Umbilical cord (tissue), 2 donors: Measurements from ENCODE around the gene LAMC2. TPM values are rescaled to one million over a fixed set of nuclear protein-coding genes. Genes with fewer than 3 reads are reported as not detected.

Experiments
- DNase-seq: peaks from one replicate; pipeline ENCODE4 v3.0.0-alpha.2; 2015; ENCODE audit warnings: low spot score
- total RNA-seq: library from RNA; depleted of rRNA; stranded (reverse); fragments of >200 nt; gene quantifications from one replicate; pipeline ENCODE4 v1.2.3, GENCODE V29; 2014; ENCODE audit warnings: low replicate concordance; ENCODE audit not compliant: insufficient read depth

The LAMC2 gene
- total RNA-seq, 1 donor from 2014 or later, result 34.2 TPM

DNA sequence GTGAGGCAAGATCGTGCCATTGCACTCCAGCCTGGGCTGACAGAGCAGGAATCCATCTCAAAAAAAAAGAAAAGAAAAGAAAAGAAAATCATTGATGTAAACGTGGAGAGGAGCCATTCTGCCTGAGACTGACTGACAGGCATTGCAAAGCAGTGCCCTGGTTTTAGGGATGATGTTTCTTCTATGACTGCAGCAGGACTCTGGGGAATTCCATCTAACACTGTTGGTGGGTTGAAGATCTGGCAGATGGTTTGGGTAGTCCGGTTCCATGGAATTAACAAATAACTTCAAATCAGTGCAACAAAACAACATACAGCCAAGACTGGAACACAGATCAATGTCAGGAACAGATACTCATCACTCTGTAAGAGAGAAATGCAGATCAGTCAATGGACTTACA, 17.8 kb upstream of the LAMC2 start:
- no peak for DNase-seq

DNA sequence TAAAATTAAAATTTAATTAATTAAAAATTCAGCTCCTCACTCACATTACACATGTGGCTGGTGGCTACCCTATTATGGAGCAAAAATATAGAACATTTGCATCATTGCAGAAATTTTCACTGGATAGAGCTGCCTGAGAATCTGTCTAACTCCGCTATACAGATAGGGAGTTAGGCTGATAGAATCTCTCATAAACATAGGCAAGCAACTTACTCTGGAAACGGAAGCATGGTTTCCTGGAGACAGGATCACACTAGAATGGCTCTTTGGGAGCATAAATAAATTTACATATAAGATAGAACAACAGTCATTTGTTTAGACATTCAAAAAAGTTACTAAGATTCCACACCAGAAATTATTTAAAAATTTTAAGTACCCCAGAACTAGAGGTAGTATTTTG, 12.2 kb upstream of the LAMC2 start:
- no peak for DNase-seq

DNA sequence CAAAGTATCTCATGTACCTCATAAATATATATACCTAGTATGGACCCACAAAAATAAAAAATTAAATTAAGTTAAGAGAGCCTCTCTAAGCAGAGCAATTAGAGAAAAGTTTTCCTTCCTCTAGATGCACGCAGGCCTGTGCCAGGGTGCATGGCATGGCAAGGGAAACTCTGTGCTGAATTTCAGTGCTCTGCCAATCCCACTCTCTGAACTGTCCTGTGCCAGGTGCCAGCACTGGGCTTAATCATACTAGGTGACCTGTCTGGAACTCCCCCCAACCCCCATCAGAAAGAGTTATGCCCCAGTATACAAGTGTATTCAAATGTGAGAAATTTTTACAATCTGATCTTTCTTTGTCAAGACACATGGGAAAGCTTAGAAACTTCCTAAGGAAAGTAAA, 10.4 kb upstream of the LAMC2 start:
- no peak for DNase-seq

DNA sequence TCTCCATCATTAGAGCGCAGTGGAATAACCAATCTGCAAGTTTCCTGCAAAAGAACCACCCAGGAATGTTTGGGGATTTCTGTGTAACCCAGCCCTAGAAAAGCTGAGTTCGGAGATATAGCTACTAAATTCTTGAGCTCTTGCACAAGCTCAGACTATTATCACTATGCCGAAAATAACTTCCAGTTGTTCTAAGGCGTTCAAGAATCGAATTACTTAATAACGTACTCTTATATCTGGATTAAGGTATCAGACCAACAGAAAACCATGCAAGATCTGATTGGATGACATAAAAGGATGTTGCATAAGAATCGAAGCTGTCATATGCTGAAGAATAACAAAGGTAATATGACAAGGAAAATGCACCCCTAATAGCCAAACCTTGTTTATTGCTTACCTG, 7.5 kb upstream of the LAMC2 start:
- peak; percentile 58 for DNase-seq

DNA sequence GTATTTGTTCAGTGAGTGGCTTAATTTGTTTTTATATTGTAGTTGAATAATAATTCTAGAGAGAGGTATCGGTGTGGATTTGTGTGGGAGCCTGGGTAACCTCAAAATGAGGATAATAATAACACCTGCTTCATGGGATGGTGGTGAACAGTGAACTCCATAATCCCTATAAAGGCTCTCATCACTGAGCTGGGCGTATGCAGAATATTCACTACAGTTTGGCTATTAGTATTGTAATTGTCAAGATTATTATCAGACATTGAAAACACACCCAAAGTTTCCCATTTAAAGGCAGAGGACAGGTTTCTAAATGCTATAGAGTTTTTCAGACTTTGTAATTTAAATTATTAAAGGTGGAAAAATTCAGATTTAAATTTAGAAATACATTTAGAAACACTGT, 7.0 kb upstream of the LAMC2 start:
- DNase-seq, result no peak

DNA sequence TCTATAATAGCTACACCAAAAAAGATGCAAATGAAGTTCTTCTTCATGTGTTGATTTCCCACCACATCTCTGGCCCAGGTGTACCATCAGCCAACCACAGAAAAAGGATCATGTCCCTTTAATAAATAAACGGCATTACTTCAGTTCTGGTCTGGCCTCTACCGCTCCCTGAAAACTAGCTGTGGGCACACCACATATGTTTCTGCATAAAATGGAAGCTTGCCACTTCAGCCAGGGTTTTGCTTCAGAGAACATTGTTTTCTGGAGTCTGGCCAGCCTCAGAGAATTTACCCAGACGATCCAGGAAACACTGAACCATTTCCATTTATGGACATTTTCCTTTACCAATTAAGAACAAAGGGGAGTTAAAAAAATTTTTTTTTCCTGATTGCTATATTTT, 5.8 kb upstream of the LAMC2 start:
- peak; percentile 91 for DNase-seq

DNA sequence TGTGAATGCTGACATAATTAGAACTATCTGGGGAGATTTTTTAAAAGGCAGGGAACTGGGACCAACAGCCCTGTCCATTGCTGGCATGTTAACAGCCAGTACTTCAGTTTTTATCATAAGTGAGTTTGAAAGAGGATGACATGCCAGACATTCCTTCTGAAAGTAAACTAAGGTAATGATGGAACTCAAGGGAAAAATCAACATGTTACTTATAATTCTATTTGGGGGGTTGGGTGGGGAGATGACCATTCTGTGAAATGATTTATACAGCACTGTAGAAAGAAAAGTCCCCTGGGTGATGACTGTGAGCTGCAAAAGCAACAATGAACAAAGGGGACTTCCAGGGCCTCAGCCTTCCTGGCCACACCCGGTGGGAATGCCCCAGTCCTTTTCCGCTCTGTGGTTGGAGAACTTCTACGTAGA, 5.4 kb upstream of the LAMC2 start:
- DNase-seq, result no peak

DNA sequence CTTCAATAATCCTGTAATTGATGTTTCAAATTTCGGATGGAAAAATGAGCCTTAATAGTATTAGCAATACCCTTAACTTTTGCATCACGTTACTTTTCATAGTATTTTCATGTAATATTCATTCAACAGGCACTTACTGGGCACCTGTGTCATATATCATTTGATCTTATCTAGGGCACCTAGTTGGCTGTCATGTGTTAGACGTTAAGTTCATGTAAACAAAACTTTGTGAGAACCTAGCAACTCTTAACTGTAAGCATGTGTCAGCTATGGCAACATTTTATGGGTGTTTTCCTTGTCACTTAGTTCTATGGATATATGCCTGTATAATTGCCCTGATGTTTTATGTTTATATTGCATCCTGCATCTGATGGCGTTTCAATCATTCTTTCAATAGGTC, 777 bp downstream of the LAMC2 start:
- DNase-seq, result no peak

DNA sequence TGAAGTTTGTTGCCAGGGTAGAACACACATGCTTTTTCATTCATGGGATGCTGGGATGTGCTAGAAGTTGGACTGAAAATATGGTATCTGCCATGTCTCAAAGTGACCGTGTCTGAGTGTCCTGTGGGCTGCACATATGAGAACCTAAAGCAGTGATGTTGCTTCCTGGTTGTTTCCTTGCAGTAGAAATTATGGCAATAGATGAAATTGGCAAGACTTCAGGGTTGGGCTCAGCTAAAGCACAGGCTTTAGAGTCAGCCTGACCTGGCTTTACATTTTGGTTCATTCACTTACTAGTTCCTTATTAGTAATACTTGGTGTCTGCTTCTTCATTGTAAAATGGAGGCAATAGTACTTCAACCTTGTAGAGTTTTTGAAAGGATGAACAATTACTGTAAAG, 2.2 kb downstream of the LAMC2 start:
- DNase-seq, result no peak

DNA sequence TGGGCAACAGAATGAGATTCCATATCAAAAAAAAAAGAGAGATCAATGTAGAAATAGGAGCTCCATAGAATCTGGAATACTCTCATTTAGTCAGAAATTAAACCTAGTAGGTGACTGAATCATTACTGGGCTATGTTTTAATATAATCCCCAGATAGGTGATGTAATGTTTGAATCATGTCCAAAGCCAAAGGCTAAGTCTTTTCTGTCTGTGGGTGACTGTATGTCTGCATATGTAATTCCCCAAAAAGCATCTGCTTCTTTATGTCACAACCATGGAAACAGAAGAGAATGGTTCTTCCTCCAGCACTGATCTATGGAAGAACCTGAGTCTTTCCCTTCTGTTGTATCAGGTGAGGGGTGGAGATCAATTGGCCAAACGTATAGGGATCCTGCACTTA, 5.8 kb downstream of the LAMC2 start:
- DNase-seq, result peak; percentile 70

DNA sequence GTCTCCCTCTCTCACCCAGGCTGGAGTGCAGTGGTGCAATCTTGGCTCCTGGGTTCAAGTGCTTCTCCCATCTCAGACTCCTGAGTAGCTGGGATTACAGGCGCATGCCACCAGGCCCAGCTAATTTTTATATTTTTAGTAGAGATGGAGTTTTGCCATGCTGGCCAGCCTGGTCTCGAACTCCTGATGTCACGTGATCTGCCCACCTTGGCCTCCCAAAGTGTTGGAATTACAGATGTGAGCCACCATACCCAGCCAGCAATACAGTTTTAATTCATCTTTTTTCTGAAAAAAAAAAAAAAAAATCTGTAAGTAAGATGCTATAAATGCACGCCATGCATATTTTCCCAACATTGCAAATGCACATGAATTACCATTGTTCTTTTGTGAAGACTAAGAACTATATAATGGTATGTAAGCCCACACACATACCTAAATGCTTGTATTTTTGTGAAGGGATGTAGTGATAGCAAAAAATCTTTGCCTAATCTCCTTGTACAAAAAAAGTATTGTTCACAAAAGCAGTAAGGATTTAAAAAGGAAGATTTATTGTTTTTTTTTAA, 8.0 kb downstream of the LAMC2 start:
- DNase-seq, result no peak

DNA sequence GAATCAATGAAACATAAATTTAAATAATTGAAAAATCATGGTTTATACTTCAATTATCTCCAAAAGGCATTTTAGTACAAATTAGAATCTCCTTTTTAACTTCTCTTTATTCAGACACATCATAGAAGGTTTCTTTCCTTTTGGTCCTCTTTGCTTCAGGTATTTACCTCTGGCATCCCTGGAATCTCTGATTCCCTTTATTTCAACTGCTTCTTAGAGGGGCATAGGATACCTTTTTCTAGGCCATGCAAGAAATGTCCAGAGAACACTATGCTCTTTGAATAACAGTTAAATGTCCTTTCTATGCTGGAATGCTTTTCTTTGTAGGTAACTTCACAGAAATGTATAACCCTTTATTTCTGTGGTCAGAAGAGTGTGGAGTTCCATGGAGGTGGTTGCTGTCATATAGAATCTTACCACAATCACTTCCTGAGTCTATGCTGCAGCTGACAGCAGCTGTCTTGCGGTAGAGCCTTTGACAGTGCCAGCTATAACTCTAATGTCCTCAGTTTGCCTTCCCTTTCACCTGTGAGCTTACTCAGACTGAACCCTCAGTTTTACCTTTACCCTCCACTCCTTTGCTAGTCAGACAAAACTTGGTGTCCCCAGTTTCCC, 8.6 kb downstream of the LAMC2 start:
- no peak for DNase-seq

DNA sequence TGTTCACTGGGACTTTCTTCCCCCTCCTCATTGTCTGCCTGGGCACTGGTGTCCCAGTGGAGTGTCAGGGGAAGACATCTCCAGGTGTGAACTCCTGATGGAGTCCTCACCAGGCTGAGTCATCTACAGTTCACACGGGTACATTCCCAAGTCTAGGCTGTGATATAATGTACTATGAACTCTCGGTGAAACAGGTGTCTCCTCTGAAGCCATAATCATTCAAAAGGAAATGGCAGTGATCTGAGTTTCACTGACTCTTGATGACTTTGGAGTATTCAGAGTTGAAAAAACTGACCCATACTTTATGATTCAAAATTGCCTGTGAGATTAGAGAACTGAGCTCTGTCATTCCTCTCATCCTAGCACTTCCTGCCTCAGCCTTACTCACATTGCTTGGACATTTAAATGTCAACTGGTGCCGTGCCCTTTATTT, 9.1 kb downstream of the LAMC2 start:
- DNase-seq, result no peak

DNA sequence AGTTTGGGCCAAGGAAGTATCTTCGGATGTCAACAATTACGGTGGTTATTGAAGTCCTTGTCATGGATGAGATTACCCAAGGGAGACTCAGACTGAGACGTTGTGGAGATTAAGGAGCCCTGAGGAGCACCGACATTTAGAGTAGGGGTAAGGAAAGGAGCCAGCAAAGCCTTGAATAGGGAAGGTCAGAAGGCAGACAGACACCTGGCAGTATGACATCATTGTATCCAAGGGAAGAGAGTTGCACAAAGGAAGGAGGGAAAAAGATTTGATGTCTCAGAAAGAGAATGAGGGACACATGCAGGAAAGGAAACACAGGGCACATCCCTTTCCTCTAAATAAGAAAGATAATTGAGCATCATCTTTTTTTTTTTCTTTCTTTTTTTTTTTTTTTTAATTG, 11.7 kb downstream of the LAMC2 start:
- no peak for DNase-seq

DNA sequence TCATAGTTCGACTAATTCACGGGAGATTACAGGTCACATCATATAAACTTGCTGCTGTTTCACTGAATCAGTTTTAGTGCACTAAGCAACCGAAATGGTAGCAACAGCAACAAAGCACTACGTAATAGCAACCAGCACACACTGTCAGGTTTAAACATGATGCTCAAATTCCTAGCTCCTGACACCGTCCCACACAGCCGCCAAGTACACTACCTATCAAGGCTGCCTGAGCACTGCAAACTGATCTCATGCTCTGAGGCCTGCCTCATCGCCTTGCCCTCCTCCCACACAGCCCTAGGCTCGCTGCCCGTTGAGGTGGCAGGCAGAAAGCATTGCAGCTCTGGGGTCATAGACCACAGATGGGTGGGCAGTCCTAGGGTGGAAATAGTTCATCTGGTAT, 12.4 kb downstream of the LAMC2 start:
- DNase-seq, result peak; percentile 73

DNA sequence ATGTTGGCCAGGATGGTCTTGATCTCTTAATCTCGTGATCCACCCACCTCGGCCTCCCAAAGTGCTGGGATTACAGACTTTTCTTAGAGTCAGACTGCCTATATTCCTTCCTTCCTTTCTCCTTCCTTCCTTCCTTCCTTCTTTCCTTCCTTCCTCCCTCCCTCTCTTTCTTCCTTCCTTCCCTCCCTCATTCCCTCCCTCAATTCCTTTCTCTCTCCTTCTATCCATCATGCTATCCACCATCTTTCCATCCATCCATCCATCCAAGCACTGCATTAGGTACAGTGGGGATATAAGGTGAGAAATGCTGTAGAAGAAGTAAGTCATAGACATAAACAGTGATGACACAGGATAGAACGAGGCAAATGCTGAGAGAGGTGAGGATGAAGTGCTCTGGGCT, 13.2 kb downstream of the LAMC2 start:
- no peak for DNase-seq

DNA sequence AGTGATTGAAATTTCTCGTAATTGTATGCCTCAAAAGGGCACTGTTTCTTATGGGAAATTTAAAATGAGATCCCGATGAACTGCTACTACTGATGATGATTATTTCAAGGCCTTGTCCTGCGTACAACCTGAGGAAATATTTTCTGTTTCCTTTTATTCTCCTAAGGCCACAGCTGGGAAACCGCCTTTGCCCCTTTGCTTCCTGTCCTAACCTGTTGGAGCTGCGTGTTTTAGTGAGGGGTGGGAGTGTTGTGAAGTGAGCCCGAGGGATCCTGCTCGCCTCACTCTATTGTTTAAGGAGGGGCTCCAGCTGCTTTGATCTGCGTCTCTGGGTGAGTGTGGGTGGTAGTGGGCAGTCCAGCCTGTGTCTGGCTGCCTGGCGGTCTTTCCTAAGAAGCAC, 14.4 kb downstream of the LAMC2 start:
- DNase-seq, result no peak

DNA sequence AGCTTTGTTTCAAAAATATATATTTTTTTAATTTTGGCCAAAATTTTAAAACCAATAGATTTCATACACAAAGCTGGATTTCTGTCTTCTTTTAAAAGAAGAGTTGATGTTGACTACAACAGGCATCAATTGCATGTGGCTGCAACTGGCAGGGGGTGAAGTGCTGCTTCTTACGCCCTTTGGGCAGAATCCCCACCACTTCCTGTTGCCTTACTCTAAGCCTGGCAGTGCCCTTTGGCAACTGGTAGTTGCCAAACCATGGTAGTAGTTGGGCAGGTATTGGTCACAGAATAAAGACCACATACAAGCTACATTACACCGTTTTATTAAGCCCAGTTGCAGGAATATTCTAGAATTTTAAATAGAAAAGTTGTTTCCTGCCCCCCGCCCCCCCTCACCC, 17.0 kb downstream of the LAMC2 start:
- DNase-seq, result no peak

DNA sequence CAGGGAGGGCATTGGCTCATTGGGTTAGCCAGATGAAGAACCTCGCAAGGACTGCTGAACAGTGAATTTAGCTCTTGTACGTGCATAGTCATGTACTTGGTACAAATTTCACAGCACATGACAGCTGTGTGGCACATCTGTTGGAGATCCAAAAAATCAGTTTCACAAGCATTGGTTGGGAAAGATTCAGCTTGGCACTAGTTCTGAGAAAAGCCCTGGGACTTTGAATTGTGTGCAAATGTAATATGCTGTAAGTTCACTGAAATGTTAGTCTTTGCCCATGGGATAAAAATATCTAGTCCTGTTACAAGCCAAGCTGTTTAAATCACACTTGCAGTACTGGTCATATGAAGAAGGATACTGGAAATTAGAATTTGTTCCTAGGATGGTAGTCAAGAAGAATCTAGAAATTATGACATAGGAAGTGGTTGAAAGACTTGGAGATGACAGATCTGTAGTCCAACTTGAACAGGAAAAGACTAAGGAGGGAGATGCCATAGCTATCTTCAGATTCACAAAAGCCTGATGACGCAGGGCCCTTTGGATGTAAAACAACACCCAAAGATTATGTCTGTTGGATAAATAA, 19.2 kb downstream of the LAMC2 start:
- peak; percentile 75 for DNase-seq

DNA sequence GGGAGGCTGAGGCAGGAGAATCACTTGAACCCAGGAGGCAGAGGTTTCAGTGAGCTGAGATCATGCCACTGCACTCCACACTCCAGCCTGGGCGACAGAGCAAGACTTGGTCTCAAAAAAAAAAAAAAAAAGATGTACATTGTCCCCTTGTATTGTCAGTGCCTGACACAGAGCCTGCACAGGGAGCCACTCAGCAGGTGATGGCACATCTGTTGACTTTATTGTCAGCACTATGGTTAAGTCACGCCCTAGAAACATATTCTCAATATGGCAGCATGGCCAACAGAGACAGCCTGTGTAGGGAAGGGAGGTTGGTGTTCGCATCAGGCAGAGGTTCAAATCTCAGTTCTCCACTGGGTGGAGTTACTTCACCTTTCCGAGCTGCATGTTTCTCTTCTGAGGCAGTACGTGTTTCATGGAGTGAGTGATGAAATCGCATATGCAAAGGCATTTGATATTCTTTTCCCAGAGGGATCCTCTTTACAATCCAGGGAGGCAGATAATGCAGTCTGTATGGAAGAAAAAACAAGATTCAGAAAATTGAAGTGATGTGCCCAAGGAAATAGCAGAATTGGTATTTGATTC, 20.6 kb downstream of the LAMC2 start:
- DNase-seq, result no peak

DNA sequence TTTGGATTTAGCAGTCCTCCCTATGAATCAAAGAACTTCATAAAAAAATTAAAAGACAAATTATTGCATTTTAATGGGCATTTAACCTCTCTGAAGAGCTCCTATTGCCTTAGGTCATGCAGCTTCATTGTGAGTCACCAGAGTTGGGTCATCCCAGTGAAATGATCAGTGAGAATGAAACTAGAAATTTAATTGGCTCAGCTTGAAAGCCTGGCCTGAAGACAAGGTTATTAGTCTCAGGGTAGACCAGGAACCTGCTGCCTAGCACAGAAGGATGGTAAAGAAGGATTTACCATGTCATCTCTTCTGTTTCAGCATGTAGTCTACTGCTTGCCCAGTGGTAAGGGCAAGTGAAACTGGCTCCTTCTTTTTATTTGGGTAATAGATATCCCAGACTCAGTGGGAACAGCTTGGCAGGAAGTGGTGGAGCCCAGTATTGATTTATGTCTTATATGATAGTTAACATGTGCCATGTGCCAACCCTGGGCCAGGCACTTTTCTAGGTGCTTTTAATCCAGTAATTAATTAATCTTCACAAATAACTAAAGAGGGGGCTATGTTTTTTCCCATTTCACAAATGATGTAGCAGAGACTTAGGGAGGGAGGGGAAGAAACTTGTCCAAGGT, 23.6 kb downstream of the LAMC2 start:
- DNase-seq, result no peak

DNA sequence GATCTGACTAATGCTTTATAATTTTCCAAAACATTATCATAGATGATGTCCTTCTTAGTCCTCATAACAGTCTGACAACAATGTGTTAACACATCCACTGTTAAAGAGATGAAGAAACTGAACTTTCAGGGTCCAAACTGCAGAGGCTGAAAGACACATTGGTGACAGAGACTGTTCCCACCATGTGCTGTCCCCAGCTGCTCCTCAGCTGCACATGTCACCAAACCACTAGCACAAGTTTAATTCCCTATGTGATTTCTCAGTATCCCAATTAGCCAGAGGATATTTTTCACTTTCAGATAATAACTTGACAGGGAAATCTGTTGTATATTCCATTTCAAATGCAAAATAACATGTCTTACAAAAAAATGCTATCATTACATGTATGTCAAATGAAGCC, 24.6 kb downstream of the LAMC2 start:
- no peak for DNase-seq

DNA sequence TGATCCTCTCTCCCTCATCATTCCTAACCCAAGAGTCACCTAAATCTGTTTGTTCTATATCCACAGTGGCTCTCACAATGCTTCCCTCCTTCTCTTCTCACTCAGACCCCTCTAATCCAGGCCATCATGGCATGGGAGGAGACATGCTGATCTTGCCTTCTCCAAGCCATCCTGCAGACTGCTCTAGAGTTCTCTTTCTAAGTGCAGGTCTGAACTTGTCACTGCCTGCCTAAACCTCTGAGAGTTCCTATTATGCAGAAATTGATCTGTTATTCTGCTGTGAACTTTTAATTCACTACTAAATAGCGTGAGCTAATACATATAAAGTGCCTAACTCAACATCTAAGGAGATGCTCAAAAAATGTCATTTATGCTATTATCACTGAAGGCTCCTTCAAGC, 26.8 kb downstream of the LAMC2 start:
- no peak for DNase-seq
